HG02678 (cell line): ENCODE results near the gene FNDC7.
"Not testable (repeated sequence)": the region's sequence is repeated elsewhere in the genome, so short reads cannot be mapped to it uniquely, and the experiment has no call there.

Experiments
- ATAC-seq: cut with Tn5 transposase; IDR thresholded peaks from one replicate; pipeline ENCODE4 v1.9.1; 2021; ENCODE audit warnings: mild to moderate bottlenecking, moderate library complexity; ENCODE audit not compliant: unreplicated experiment

FNDC7 gene

DNA sequence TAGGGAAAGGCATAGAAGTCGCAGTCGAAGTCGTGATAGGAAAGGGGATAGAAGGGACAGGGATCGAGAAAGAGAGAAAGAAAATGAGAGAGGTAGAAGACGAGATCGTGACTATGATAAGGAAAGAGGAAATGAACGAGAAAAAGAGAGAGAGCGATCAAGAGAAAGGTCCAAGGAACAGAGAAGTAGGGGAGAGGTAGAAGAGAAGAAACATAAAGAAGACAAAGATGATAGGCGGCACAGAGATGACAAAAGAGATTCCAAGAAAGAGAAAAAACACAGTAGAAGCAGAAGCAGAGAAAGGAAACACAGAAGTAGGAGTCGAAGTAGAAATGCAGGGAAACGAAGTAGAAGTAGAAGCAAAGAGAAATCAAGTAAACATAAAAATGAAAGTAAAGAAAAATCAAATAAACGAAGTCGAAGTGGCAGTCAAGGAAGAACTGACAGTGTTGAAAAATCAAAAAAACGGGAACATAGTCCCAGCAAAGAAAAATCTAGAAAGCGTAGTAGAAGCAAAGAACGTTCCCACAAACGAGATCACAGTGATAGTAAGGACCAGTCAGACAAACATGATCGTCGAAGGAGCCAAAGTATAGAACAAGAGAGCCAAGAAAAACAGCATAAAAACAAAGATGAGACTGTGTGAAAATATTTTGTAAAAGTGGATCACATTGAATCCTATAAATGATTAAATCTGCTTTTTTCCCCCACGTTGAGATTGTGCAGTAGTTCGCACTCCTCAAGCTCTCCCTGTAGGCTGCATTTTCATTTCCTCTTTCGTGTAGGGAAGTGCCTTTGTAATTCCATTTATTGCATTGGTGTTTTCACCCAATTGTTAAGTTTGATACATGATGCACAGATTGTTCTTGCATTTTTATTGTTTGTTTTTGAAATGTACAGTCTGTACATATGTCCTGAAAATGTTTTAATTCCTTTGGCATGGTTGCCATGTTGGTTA is 13.1 kb upstream of the FNDC7 start:
- no peak for ATAC-seq

GRCh38 chr1:108701176-108701849 is 11.4 kb upstream of the FNDC7 start:
- ATAC-seq: no peak

DNA sequence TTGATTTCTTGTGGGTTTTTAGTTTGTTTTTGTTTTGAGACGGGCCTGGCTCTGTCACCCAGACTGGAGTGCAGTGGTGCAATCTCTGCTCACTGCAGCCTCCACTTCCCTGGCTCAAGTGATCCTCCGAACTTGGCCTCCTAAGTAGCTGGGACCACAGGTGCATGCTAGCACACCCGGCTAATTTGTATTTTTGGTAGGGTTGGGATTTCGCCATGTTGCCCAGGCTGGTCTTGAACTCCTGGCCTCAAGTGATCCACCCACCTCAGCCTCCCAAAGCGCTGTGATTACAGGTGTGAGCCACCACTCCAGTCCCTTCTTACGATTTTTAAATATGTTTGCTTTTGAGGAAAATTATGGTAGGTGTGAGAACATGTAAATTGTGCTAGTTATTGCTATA is 10.6 kb upstream of the FNDC7 start:
- ATAC-seq: not testable (repeated sequence)

DNA sequence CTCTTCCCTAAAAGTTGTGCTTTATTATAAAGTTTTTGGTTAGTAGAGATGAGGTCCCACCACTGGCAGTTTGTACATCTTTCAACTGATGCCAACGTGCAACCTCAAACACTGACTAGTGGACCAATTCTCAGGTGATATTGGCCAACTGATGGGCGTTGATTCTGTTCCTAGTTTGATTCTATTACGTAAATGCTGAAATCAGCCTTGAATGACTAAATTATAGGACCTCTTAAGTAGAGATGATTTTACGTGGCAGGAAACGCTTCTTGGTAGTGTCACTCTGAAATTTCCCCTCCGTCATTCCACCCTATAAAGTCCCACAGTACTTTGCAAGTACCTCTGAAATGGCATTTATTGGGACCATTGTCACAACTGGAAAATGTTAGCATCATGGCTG is 8.8 kb upstream of the FNDC7 start:
- ATAC-seq: no peak

- ATAC-seq: no peak
Observed at GRCh38 chr1:108704496-108704895, 8.2 kb upstream of the FNDC7 start.

DNA sequence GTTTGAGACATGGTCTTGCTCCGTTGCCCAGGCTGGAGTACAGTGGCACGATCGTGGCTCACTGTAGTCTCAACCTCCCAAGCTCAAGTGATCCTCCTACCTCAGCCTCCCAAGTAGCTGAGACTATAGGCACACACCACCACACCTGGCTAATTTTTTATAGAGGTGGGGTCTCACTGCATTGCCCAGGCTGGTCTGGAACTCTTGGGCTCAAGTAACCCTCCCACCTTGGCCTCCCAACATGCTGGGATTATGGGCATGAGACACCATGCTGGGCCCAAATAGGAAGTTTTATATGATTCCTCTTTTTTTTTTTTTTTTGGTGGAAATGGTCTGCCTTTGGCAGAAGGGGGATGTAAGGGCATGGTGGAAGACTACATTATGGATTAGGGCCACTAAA is 6.1 kb upstream of the FNDC7 start:
- no peak for ATAC-seq

DNA sequence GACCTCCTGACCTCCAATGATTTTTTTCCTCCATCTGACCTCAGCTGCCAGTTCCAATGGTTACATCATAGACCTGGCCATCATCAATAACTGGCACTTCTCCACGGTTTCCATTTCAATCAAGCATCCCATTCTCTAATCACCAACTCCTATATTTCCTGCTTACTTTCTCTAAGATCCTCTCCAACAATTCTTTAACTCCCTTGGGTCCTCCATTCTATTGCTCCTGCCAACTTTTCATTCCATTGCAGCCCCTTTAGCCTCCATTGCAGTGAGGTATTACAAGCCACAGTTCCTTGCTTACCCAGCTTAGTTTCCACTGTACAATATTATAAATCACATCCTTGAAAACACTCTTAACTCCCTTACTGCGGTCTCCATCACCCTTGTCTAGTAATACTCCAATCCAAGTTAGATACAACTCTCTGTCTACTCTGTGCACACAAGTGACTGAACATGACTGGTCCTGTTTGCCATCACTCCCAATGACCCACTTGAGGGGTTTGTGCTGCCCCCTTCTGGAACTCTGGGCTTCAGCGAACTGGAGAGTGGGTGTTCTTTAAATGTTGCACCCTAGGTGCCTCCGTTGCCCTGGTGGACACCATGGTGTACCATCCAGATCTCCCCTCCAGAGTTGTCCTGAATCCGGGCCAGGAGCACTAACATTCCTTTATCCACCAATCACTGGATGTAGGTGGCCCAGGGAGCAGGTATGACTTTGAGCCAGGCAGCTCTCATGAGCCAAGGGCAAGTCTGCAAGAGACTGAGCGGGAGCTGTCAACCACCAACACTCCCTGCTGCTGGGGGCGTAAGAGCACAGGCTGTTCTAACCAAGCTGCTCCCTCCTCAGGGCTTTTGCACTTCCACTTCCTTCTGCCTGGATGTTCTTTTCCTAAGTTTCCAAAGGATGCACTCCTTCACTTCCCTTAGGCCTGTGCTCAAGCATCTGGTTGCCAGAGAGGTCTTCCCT is 3.7 kb upstream of the FNDC7 start:
- ATAC-seq: no peak

- no peak for ATAC-seq
Observed at GRCh38 chr1:108715932-108716331, 3.2 kb downstream of the FNDC7 start.

DNA sequence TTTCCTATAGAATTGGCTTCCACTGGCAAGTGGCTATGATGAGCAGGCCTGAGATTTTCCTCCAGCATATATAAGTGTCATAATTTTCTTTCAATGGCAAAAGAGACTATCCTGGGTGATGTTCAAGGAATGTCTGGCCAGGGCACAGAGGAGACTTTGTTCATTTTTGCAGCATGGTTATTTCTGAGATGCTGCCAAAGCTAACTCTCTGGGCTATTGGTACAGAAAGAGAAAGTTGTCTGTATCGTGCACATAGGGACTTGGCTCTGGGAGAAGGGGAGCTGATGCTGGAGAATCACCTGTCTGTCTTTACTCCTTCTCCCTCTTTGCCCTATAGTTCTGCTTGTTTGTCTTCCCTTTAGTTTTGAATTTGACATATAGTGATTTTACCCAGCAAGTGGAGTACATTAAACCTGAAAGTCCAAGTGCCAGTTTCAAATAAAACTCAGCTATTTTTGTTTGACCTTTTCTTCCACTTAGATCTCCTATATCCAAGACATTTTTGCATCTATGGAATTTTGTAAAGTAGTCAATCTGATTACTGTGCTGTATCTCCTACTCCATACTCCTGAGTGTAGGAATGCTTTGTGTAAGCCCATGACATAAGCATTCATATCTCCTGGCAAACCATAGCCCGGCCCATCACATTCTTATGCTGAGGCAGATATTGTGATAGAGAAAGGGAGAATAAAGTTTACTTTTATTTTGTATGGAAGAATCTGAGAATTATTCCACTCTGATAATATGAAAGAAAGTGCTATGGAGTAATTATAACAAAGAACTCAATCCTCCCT is 3.9 kb downstream of the FNDC7 start:
- ATAC-seq: no peak

DNA sequence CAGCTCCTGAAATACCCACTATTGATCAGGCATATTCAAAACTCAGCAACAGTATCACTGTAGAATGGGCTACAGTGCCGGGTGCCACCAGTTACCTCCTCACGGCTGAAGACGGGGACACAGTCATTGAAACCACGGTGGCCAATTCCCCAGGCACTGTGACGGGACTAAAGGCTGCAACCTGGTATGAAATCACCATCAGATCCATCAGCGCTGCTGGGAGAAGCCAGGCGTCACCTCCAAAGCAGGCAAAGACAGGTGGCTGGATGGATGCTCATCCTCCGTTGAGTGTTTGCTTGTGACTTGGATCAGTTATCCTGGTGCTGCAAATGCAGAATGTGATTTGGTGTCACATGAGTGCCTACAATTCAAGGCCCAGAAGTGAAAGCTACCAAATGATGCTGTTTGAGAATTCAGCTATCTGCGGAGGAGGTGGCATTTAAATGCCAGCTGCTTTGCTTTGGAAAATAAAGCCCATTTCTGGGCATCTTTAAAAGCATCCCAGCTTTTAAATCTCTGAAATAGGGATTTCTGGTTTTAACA is 5.1 kb downstream of the FNDC7 start:
- ATAC-seq: no peak

- no peak for ATAC-seq
Observed at GRCh38 chr1:108718927-108719655, 6.4 kb downstream of the FNDC7 start.

- ATAC-seq: no peak
Observed at GRCh38 chr1:108719656-108720435, 7.1 kb downstream of the FNDC7 start.

DNA sequence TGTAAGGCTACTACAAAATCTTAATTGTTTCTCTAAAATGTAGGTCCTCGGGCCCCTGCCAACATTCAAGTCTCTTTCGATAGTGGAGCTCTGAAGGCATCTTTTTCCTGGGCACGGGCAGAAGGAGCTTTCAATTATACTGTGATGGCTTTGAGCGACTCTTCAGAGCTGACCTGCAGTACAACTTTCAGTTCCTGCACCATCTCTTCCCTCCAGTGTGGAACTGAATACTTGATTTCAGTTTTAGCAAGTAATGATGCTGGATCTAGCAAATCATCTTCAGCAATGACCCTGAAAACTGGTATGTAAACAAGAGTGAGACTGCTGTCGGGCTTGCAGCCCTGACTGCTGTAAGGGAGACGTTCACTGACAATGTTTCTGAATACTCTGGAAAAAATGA is 9.6 kb downstream of the FNDC7 start:
- ATAC-seq: no peak

GRCh38 chr1:108725906-108726305 is 13.2 kb downstream of the FNDC7 start:
- no peak for ATAC-seq

- no peak for ATAC-seq
Observed at GRCh38 chr1:108728327-108728923, 15.7 kb downstream of the FNDC7 start.

DNA sequence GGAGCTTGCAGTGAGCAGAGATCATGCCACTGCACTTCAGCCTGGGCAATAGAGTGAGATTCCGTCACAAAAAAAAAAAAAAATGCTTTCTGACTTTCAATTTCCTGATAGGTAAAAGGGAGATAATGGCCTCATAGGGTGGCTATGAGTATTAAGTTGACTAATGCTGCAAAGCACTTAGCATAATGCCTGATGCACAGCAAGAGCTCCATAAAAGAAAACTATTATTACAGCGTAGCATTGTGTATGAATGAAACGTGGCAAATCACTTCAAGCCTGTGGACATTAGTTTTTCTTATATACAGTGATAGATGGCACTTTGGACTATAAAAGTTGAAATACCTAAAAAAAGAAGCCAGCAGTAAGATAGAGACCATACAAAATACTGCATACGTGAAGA is 16.8 kb downstream of the FNDC7 start:
- ATAC-seq: no peak

- no peak for ATAC-seq
Observed at GRCh38 chr1:108732398-108732797, 19.7 kb downstream of the FNDC7 start.
